ENCODE results near the gene PLCH1. TPM values are rescaled to one million over a fixed set of nuclear protein-coding genes. Genes with fewer than 3 reads are reported as not detected.

PLCH1 gene
- polyA plus RNA-seq, 3 donors = 10.1 to 12.5 (median 11.0) TPM

DNA sequence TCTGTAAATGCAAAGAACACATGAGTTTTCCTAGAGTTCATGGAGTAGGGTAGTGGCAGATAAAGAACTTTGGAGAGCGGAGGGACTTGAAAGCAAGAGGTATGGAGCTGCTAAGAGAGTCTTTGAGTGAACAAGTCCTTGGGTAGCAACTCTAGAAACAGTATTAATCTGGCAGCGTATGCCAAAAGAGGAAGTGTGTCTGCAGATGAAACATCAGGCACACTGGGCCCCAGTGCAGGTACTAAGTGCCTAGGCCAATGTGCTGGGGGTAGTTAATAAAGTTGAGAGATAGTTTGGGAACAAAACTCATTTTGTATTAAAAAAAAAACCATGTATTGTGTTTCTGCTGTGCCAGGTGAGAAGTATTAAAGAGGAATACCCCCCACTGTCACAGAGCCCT lies 228.4 kb downstream of the PLCH1 start:
- no peak for DNase-seq (ENCODE audit: extremely low read depth in 1 of 11, low read depth in 9 of 11, low spot score in 4 of 11)

DNA sequence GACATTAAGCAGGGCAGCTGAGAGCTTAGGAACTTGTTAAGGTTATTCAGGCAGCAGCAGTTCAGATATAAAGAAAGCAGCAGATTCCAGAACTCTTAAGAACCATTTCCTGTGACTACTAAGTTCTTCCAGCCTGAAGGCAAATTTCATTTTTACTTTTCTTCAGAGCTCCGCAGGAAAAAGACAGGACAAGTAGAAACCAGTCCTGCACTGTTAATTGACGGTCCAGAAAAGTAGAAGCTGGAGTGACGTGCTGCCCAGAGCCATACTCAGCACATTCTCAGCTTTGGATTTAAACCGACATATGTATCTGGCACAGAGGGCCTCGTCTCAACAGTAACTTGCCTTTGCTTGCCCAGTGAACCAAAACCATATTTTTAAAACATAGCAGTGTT lies 232.0 kb downstream of the PLCH1 start:
- no peak for DNase-seq (ENCODE audit: extremely low read depth in 1 of 11, low read depth in 9 of 11, low spot score in 4 of 11)

- DNase-seq (ENCODE audit: extremely low read depth in 1 of 11, low read depth in 9 of 11, low spot score in 4 of 11) = no peak
Observed at GRCh38 chr3:155512175-155512866, 232.6 kb downstream of the PLCH1 start.

DNA sequence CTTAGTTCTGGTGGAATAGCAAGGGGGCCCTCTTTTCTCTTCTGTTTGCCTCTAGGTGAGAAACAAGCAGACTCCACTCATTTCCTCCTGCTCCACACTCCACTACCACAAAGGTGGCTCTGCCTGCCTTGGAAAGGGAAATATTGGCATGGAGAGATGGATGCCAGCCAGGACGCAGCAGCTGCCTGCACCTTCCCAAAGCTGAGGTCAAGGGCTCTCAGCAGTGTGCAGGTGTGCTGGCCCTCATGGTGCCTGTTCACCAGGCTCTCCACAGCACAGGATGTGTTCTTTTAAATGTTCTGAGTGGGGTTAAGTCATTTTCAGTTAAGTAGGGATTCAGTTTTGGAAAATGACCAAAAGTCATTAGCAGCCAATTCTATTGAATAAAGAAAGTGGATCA lies 240.2 kb downstream of the PLCH1 start:
- no peak for DNase-seq (ENCODE audit: extremely low read depth in 1 of 11, low read depth in 9 of 11, low spot score in 4 of 11)

- no peak for DNase-seq (ENCODE audit: extremely low read depth in 1 of 11, low read depth in 9 of 11, low spot score in 4 of 11)
Observed at GRCh38 chr3:155502630-155503029, 242.2 kb downstream of the PLCH1 start.

DNA sequence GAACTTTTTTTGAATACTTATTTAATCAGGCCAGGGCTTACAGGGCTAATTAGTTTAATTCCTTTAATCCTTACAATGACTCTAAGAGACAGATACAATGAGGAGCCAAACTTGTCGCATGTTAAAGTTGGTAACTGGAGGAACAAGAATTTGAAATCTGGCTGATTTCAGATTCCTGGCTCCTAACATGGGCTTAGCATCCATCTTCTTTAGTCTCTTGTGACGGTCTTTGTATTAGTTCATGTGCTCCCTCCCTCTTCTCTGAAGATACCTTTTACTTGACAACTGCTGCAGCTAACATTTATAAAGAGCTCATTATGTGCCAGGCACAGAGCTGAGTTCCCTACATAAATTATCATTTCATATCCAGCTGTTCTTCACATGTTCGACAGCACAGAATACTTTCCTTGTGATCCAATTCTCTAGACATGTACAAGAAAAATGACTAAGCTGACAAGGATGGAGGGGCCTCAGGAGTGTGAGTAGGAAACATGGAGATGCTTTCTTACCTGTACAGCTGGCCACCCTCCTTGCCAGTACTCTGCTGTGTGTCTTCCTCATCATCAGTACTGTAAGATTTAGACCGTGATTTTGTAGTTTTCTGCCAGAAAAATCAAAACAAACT lies 244.6 kb downstream of the PLCH1 start:
- no peak for DNase-seq (ENCODE audit: extremely low read depth in 1 of 11, low read depth in 9 of 11, low spot score in 4 of 11)

DNA sequence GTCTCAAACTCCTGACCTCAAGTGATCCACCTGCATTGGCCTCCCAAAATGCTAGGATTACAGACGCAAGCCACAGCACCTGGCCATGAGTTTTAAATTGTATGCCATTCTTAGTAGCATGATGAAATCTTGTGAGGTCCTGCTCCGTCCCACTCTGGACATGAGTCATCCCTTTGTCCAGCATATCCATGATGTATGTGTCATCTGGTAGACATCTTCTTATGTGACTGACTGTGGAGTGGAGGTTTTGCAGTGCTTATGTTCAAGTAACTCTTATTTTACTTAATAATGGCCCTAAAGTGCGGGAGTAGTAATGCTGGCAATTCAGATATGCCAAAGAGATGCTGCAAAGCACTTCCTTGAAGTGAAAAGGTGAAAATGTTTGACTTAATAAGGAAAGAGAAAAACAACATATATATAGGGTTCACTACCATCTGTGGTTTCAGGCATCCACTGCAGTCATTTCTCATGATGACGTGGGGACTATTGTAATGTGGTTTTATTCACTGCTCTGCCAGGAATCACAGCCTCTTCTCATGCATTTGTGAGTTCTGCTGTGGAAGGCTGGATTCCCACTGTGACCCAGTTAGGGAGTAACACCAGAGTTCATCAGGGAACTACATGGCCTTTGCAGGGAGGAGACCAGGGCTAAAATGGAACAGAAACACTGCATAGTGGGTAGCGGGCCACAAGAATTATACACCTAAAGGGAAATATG lies 246.8 kb downstream of the PLCH1 start:
- no peak for DNase-seq (ENCODE audit: extremely low read depth in 1 of 11, low read depth in 9 of 11, low spot score in 4 of 11)

DNA sequence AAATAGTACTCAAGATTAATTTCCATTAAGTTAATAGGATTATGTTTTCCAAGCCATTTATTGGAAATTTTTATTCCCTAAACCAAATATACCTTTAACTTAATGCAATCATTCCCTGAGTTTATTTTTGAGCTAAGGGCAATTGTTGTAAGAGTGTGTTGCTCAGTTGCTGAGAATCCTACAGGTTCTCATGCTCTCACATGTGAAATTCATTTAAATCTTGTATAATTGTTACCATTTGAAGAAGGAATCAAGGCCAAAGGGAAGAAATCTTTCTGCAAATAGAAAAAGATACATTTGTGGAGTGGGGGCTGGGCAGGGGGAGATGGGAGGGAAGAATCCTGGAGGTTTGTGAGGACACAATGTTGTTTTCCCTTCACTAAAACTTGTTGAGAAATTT lies 248.7 kb downstream of the PLCH1 start:
- no peak for DNase-seq (ENCODE audit: extremely low read depth in 1 of 11, low read depth in 9 of 11, low spot score in 4 of 11)

DNA sequence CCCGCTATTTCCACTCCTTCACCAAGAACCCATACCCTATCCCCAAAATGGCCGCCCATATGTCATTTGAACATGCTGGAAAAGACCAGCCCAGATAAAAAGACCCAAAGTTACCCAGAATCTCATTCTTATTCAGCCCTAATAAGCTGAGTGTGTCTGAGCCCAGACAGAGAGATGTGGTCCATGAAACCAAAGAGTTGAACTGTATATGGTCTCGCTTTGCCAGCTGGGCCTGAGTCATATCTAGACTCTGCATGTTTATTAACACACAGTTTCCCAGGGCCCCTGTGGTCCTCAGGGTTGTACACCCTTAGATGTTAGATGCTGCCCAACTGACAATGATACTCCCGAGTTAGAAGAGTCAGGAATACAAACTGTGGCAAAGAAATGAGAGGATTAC lies 249.5 kb downstream of the PLCH1 start:
- no peak for DNase-seq (ENCODE audit: extremely low read depth in 1 of 11, low read depth in 9 of 11, low spot score in 4 of 11)

DNA sequence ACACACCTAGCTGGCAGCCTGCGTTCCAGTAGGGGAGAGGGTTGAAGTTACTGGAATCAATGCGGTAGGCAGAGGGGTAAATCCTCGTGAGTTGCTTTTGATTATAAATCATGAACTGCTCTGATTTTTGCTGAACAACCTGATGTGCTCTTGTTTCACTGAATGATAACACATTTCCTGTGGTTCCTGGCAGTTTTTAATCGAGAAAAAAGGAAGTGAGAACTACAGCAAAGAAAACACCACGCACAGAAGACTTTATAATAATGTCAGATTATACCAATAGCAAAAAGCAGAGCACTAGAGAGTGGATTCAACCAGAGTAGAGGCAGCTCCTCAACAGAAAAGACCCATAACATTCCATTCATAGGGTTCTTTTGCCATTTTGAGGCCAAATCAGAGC lies 250.5 kb downstream of the PLCH1 start:
- DNase-seq (ENCODE audit: extremely low read depth in 1 of 11, low read depth in 9 of 11, low spot score in 4 of 11) = no peak

DNA sequence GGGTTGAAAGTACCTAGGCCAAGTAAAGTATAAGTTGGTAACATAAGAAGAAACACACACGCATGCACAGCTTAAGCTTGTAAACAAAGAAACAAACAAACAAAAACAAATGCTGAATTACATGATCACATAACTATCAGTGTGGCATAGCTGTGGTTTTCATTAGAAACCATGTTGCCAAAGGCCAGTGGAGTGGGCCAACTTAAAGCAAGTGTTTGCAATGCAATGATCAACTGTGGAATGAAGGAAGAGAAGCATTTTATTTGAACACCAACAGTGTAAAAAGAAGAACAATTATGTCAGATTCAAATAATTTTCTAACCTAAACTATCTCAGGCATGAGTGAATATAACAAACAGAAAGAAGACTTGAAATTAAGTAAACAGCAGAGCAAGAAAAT lies 252.0 kb downstream of the PLCH1 start:
- no peak for DNase-seq (ENCODE audit: extremely low read depth in 1 of 11, low read depth in 9 of 11, low spot score in 4 of 11)

DNA sequence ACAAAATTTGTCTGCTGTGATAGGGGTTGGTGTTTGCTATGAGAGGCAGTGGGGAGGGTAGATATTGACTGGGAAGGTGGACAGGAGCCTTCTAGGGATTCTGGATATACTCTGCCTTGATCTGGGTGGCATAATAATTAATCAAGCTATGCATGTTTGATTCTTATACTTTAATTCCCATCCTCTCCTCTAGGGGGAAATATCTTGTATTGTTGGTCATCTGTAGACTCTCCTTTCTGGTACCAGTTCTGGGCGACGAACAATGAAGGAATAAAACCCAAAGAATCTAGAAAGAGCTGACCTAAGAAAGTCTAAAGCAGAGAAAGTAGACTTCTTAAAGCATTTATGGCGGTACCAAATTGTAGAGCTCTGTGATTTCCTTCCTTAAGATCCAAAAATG lies 253.2 kb downstream of the PLCH1 start:
- no peak for DNase-seq (ENCODE audit: extremely low read depth in 1 of 11, low read depth in 9 of 11, low spot score in 4 of 11)

DNA sequence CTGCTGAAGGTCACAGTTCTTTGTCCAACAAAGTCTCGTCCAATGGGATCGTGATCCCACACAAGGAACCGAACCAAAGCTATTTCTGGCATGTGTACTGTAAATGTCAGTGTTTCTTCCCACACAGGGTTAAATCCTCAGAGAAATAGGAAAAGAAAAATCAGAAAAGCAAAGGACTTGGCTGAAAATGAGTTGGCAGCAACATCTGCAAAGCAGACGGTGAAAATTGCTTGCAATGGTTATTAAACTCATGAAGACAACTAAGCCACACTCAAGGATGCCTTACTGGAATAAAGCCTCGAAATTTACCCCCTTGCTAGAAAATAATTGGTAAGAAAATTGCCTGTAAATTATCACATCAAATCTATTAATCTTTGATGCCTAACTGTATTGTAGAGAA lies 256.2 kb downstream of the PLCH1 start:
- DNase-seq (ENCODE audit: extremely low read depth in 1 of 11, low read depth in 9 of 11, low spot score in 4 of 11) = no peak

- DNase-seq (ENCODE audit: extremely low read depth in 1 of 11, low read depth in 9 of 11, low spot score in 4 of 11) = no peak
Observed at GRCh38 chr3:155485897-155486296, 259.0 kb downstream of the PLCH1 start.

DNA sequence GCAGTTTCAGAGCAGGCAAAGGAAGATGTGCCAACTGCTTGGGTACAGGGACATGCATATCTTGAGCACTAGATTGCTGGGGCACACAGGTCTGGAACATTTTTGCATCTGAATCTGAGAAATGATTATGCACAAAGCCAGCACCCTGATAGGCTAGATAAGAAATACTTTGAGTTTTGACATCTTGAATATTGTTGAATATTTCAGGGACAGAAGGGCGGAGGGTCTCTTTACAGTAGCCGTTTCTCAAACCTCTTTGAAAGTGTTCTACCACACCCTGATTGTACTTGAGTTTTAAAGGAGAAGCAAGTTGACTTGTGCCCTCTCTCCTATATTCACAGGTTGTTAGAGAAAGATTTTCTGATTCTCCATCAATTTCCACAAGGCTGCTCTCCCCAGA lies 263.3 kb downstream of the PLCH1 start:
- no peak for DNase-seq (ENCODE audit: extremely low read depth in 1 of 11, low read depth in 9 of 11, low spot score in 4 of 11)

DNA sequence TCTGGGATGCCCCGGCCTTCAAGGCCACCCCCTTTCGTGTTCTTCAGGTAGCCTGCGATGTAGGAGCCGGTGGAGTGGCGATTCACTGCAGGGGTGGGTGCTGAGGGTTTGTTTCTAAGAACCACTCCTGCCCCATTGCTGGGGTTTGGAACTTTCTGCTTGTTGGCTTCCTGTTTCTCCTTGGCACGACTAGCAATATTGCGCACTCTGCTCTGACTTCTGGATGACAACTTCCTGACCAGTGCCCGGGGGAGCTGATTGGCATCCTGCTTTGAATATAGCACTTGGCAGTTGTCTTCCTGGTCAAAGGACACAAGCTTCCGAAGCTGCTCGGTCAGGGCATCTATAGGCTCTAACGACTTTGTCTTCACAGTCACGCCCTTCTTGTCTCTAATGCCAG lies 263.8 kb downstream of the PLCH1 start:
- no peak for DNase-seq (ENCODE audit: extremely low read depth in 1 of 11, low read depth in 9 of 11, low spot score in 4 of 11)

DNA sequence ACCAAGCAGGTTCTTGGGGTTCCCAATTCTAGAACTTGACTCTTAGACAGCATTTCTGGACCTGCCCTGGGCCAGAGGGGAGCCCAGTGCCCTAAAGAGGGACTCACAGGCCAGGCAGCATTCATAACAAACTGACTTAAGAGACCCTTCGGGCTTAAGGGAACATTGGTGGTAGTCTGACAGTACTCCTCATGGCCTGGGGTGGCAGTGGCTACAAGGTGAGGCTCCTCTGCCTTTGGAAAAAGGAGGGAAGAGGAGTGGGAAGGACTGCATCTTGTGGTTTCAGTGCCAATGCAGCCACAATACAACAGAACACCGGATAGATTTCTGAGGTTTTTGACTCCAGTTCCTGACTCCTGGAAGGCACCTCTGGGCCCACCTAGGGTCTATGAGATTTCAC lies 279.2 kb downstream of the PLCH1 start:
- no peak for DNase-seq (ENCODE audit: extremely low read depth in 1 of 11, low read depth in 9 of 11, low spot score in 4 of 11)

- DNase-seq (ENCODE audit: extremely low read depth in 1 of 11, low read depth in 9 of 11, low spot score in 4 of 11) = no peak
Observed at GRCh38 chr3:155462672-155463071, 282.2 kb downstream of the PLCH1 start.

- no peak for DNase-seq (ENCODE audit: extremely low read depth in 1 of 11, low read depth in 9 of 11, low spot score in 4 of 11)
Observed at GRCh38 chr3:155457591-155457990, 287.3 kb downstream of the PLCH1 start.

GRCh38 chr3:155455765-155456164 lies 289.1 kb downstream of the PLCH1 start:
- DNase-seq (ENCODE audit: extremely low read depth in 1 of 11, low read depth in 9 of 11, low spot score in 4 of 11) = no peak

- no peak for DNase-seq (ENCODE audit: extremely low read depth in 1 of 11, low read depth in 9 of 11, low spot score in 4 of 11)
Observed at GRCh38 chr3:155453512-155453911, 291.4 kb downstream of the PLCH1 start.
